ENCODE results near the gene LINGO3. TPM values are rescaled to one million over a fixed set of nuclear protein-coding genes. Genes with fewer than 3 reads are reported as not detected.
A peak's percentile ranks its signal among the peaks of the same experiment; 100 is the strongest.

LINGO3 gene
- total RNA-seq, 2 experiments from 2014 or later, result 0.35 to 0.44 TPM

- ChIA-PET CTCF (no interaction called here), POLR2A (no interaction called here)
- Mint-ChIP-seq H3K4me3 (no peak overlapping the region), H3K27me3 (peaks cover 21% of the 10 kb centered on the region), H3K9me3 (peaks cover 13% of the 10 kb centered on the region), H3K27ac (no peak overlapping the region), H3K4me1 (peaks cover 4% of the 10 kb centered on the region), H3K36me3 (ENCODE audit: low read depth) (peaks cover 10% of the 10 kb centered on the region)
- DNase-seq, result no peak
Observed at GRCh38 chr19:2317756-2318155, 9.8 kb upstream of the LINGO3 start.

- ChIA-PET POLR2A (no interaction called here), CTCF (no interaction called here)
- H3K27me3 Mint-ChIP-seq, result peaks cover 21% of the 10 kb centered on the region
- H3K9me3 Mint-ChIP-seq, result peaks cover 13% of the 10 kb centered on the region
- no peak overlapping the region for H3K4me3 Mint-ChIP-seq
- no peak for DNase-seq
- H3K4me1 Mint-ChIP-seq, result peaks cover 4% of the 10 kb centered on the region
- H3K27ac Mint-ChIP-seq, result no peak overlapping the region
- H3K36me3 Mint-ChIP-seq (ENCODE audit: low read depth), result peaks cover 10% of the 10 kb centered on the region
Observed at GRCh38 chr19:2317300-2317699, 9.3 kb upstream of the LINGO3 start.

- Mint-ChIP-seq H3K36me3 (ENCODE audit: low read depth) (peaks cover 10% of the 10 kb centered on the region), H3K9me3 (peaks cover 13% of the 10 kb centered on the region), H3K27me3 (peaks cover 25% of the 10 kb centered on the region), H3K4me3 (no peak overlapping the region), H3K4me1 (peaks cover 4% of the 10 kb centered on the region), H3K27ac (no peak overlapping the region)
- DNase-seq, result peak; percentile 28
- ChIA-PET CTCF (interaction anchor here (0.5 to 1.4 kb wide), 4 partner anchors 13 to 212 kb away, joined by 3 to 4 read pairs (median 3); no protein-coding TSS in a partner anchor), POLR2A (interaction anchor here (0.6 kb wide), 1 partner anchor 56 kb away, joined by 4 read pairs; no protein-coding TSS in a partner anchor)
Observed at GRCh38 chr19:2315818-2316353, 7.9 kb upstream of the LINGO3 start.

GRCh38 chr19:2315121-2315817 is 7.3 kb upstream of the LINGO3 start:
- peaks cover 13% of the 10 kb centered on the region for H3K9me3 Mint-ChIP-seq
- ChIA-PET POLR2A (interaction anchor here (0.6 kb wide), 1 partner anchor 418 kb away, joined by 3 read pairs; no protein-coding TSS in a partner anchor), CTCF (interaction anchor here (1.4 kb wide), 2 partner anchors 13 to 31 kb away, joined by 3 to 4 read pairs; no protein-coding TSS in a partner anchor)
- no peak for DNase-seq
- no peak overlapping the region for H3K4me3 Mint-ChIP-seq
- peaks cover 4% of the 10 kb centered on the region for H3K4me1 Mint-ChIP-seq
- H3K36me3 Mint-ChIP-seq (ENCODE audit: low read depth), result peaks cover 10% of the 10 kb centered on the region
- peaks cover 29% of the 10 kb centered on the region for H3K27me3 Mint-ChIP-seq
- H3K27ac Mint-ChIP-seq, result no peak overlapping the region

GRCh38 chr19:2312820-2313501 is 5.0 kb upstream of the LINGO3 start:
- ChIA-PET POLR2A (no interaction called here), CTCF (interaction anchor here (0.6 kb wide), 1 partner anchor 642 kb away, joined by 3 read pairs; no protein-coding TSS in a partner anchor)
- Mint-ChIP-seq H3K27ac (no peak overlapping the region), H3K27me3 (peaks cover 50% of the 10 kb centered on the region), H3K36me3 (ENCODE audit: low read depth) (peaks cover 11% of the 10 kb centered on the region), H3K9me3 (peaks cover 13% of the 10 kb centered on the region), H3K4me1 (peaks cover 7% of the 10 kb centered on the region), H3K4me3 (no peak overlapping the region)
- DNase-seq, result no peak

- ChIA-PET POLR2A (no interaction called here), CTCF (interaction anchor here (0.6 to 0.9 kb wide), 2 partner anchors 9 to 520 kb away, joined by 3 to 4 read pairs; no protein-coding TSS in a partner anchor)
- Mint-ChIP-seq H3K27me3 (peaks cover 60% of the 10 kb centered on the region), H3K27ac (no peak overlapping the region), H3K36me3 (ENCODE audit: low read depth) (peaks cover 11% of the 10 kb centered on the region), H3K4me3 (no peak overlapping the region), H3K9me3 (peaks cover 13% of the 10 kb centered on the region), H3K4me1 (peaks cover 7% of the 10 kb centered on the region)
- DNase-seq, result no peak
Observed at GRCh38 chr19:2311093-2311492, 3.1 kb upstream of the LINGO3 start.

- Mint-ChIP-seq H3K36me3 (ENCODE audit: low read depth) (peaks cover 6% of the 10 kb centered on the region), H3K27me3 (peaks cover 66% of the 10 kb centered on the region), H3K9me3 (peaks cover 4% of the 10 kb centered on the region), H3K4me1 (peaks cover 3% of the 10 kb centered on the region), H3K4me3 (no peak overlapping the region), H3K27ac (peak overlapping the region; percentile 41)
- DNase-seq, result no peak
- CTCF ChIA-PET, result interaction anchor here (0.5 to 1.1 kb wide), 3 partner anchors 11 to 270 kb away, joined by 3 to 5 read pairs (median 4); no protein-coding TSS in a partner anchor
- POLR2A ChIA-PET, result no interaction called here
Observed at GRCh38 chr19:2309734-2310362, 1.9 kb upstream of the LINGO3 start.

GRCh38 chr19:2307518-2308012 is 389 bp downstream of the LINGO3 start:
- peaks cover 68% of the 10 kb centered on the region for H3K27me3 Mint-ChIP-seq
- H3K9me3 Mint-ChIP-seq, result no peaks in the 10 kb centered on the region
- peaks cover 7% of the 10 kb centered on the region for H3K4me1 Mint-ChIP-seq
- DNase-seq, result no peak
- H3K27ac Mint-ChIP-seq, result no peak overlapping the region
- ChIA-PET POLR2A (no interaction called here), CTCF (no interaction called here)
- H3K36me3 Mint-ChIP-seq (ENCODE audit: low read depth), result peaks cover 2% of the 10 kb centered on the region
- H3K4me3 Mint-ChIP-seq, result no peak overlapping the region

- Mint-ChIP-seq H3K27me3 (peaks cover 66% of the 10 kb centered on the region), H3K4me1 (peaks cover 7% of the 10 kb centered on the region), H3K4me3 (no peak overlapping the region)
Observed at GRCh38 chr19:2306971-2307370, 983 bp downstream of the LINGO3 start.

GRCh38 chr19:2306281-2306806 is 1.6 kb downstream of the LINGO3 start:
- DNase-seq, result no peak
- Mint-ChIP-seq H3K9me3 (no peaks in the 10 kb centered on the region), H3K27ac (no peak overlapping the region), H3K36me3 (ENCODE audit: low read depth) (peaks cover 2% of the 10 kb centered on the region), H3K4me1 (peaks cover 7% of the 10 kb centered on the region), H3K27me3 (peaks cover 69% of the 10 kb centered on the region), H3K4me3 (no peak overlapping the region)
- ChIA-PET CTCF (interaction anchor here (0.8 kb wide), 1 partner anchor 21 kb away, joined by 3 read pairs; no protein-coding TSS in a partner anchor), POLR2A (no interaction called here)

More at GRCh38 chr19:2306971-2307370, 983 bp downstream of the LINGO3 start:
- Mint-ChIP-seq H3K9me3 (no peaks in the 10 kb centered on the region), H3K27ac (no peak overlapping the region), H3K36me3 (ENCODE audit: low read depth) (peaks cover 2% of the 10 kb centered on the region)
- ChIA-PET POLR2A (no interaction called here), CTCF (no interaction called here)
- DNase-seq, result no peak

- ChIA-PET POLR2A (no interaction called here), CTCF (interaction anchor here (0.8 to 1.0 kb wide), 2 partner anchors 10 to 20 kb away, joined by 3 read pairs; no protein-coding TSS in a partner anchor)
- no peak for DNase-seq
- Mint-ChIP-seq H3K27me3 (peaks cover 71% of the 10 kb centered on the region), H3K9me3 (no peaks in the 10 kb centered on the region), H3K4me1 (peaks cover 7% of the 10 kb centered on the region), H3K36me3 (ENCODE audit: low read depth) (peaks cover 2% of the 10 kb centered on the region), H3K4me3 (no peak overlapping the region), H3K27ac (peak overlapping the region; percentile 13)
Observed at GRCh38 chr19:2305452-2306280, 2.3 kb downstream of the LINGO3 start.
